ENCODE measurements around the gene EFNB2.

Gene EFNB2

GRCh38 chr13:106479929-106480328, 55.5 kb downstream of the EFNB2 start:
- DNase-seq: no peak

GRCh38 chr13:106478116-106478515, 57.3 kb downstream of the EFNB2 start:
- DNase-seq: no peak

- DNase-seq: no peak
These were observed 58.2 kb downstream of the EFNB2 start for GRCh38 chr13:106477303-106477702.

GRCh38 chr13:106475852-106476251, 59.6 kb downstream of the EFNB2 start:
- no peak for DNase-seq

GRCh38 chr13:106474912-106475311, 60.5 kb downstream of the EFNB2 start:
- no peak for DNase-seq

GRCh38 chr13:106473154-106473553, 62.3 kb downstream of the EFNB2 start:
- no peak for DNase-seq

GRCh38 chr13:106472621-106473020, 62.8 kb downstream of the EFNB2 start:
- DNase-seq: no peak

GRCh38 chr13:106471957-106472543, 63.4 kb downstream of the EFNB2 start:
- no peak for DNase-seq

- no peak for DNase-seq
These were observed 64.9 kb downstream of the EFNB2 start for GRCh38 chr13:106470576-106470975.

GRCh38 chr13:106468744-106469590, 66.5 kb downstream of the EFNB2 start:
- DNase-seq: no peak

GRCh38 chr13:106468207-106468606, 67.3 kb downstream of the EFNB2 start:
- DNase-seq: no peak

- DNase-seq: no peak
These were observed 67.9 kb downstream of the EFNB2 start for GRCh38 chr13:106467427-106468122.

- DNase-seq: no peak
These were observed 68.6 kb downstream of the EFNB2 start for GRCh38 chr13:106466691-106467426.

GRCh38 chr13:106464076-106464475, 71.4 kb downstream of the EFNB2 start:
- no peak for DNase-seq

GRCh38 chr13:106462710-106463109, 72.8 kb downstream of the EFNB2 start:
- DNase-seq: no peak

- no peak for DNase-seq
These were observed 79.7 kb downstream of the EFNB2 start for GRCh38 chr13:106455777-106456176.

- no peak for DNase-seq
These were observed 80.3 kb downstream of the EFNB2 start for GRCh38 chr13:106455190-106455589.

GRCh38 chr13:106453101-106453500, 82.4 kb downstream of the EFNB2 start:
- DNase-seq: no peak

GRCh38 chr13:106450991-106451390, 84.5 kb downstream of the EFNB2 start:
- DNase-seq: no peak

GRCh38 chr13:106449096-106449495, 86.4 kb downstream of the EFNB2 start:
- DNase-seq: no peak

GRCh38 chr13:106445996-106446395, 89.5 kb downstream of the EFNB2 start:
- no peak for DNase-seq

- no peak for DNase-seq
These were observed 91.7 kb downstream of the EFNB2 start for GRCh38 chr13:106443607-106444322.

GRCh38 chr13:106440866-106441265, 94.6 kb downstream of the EFNB2 start:
- no peak for DNase-seq

All from activated effector memory CD4-positive, alpha-beta T cell treated with Interleukin-2 at 50 U/mL for 16 hours (primary cell).